ENCODE measurements around the gene ARHGEF10L.
"Not testable (repeated sequence)": the region's sequence is repeated elsewhere in the genome, so short reads cannot be mapped to it uniquely, and the experiment has no call there.

Gene ARHGEF10L

GRCh38 chr1:17539477-17540254 is at the start of gene ARHGEF10L:
Gene ARHGEF10L, plus strand, starts transcription at chr1:17539698. Its CDS starts 40,898 bp downstream, at chr1:17580596.
- DNase-seq (ENCODE audit: low read depth), result no peak
- H3K4me3 ChIP-seq (ENCODE audit: low read depth, low read length), result peak within 1 kb of the TSS; percentile 67
- TF ChIP-seq CTCF (conservative IDR thresholded peaks at IDR 0.05; ENCODE audit: low read depth, low read length), result no peak

- not testable (repeated sequence) for H3K4me3 ChIP-seq (ENCODE audit: low read depth, low read length); DNase-seq (ENCODE audit: low read depth)
Observed at GRCh38 chr1:17489768-17490417, 49.6 kb upstream of the ARHGEF10L start.

GRCh38 chr1:17490667-17491066 is 48.8 kb upstream of the ARHGEF10L start:
- not testable (repeated sequence) for H3K4me3 ChIP-seq (ENCODE audit: low read depth, low read length)

GRCh38 chr1:17494114-17494729 is 45.3 kb upstream of the ARHGEF10L start:
- peak; percentile 97 for TF ChIP-seq CTCF (conservative IDR thresholded peaks at IDR 0.05; ENCODE audit: low read depth, low read length)
- DNase-seq (ENCODE audit: low read depth), result peak; percentile 70

More at GRCh38 chr1:17490667-17491066, 48.8 kb upstream of the ARHGEF10L start:
- DNase-seq (ENCODE audit: low read depth), result not testable (repeated sequence)

GRCh38 chr1:17496419-17496818 is 43.1 kb upstream of the ARHGEF10L start:
- no peak overlapping the region for H3K4me3 ChIP-seq (ENCODE audit: low read depth, low read length)
- DNase-seq (ENCODE audit: low read depth), result no peak
- no peak for TF ChIP-seq CTCF (conservative IDR thresholded peaks at IDR 0.05; ENCODE audit: low read depth, low read length)

More at GRCh38 chr1:17494114-17494729, 45.3 kb upstream of the ARHGEF10L start:
- no peak overlapping the region for H3K4me3 ChIP-seq (ENCODE audit: low read depth, low read length)

- DNase-seq (ENCODE audit: low read depth), result no peak
- TF ChIP-seq CTCF (conservative IDR thresholded peaks at IDR 0.05; ENCODE audit: low read depth, low read length), result no peak
- no peak overlapping the region for H3K4me3 ChIP-seq (ENCODE audit: low read depth, low read length)
Observed at GRCh38 chr1:17498214-17498613, 41.3 kb upstream of the ARHGEF10L start.

- peak; percentile 86 for DNase-seq (ENCODE audit: low read depth)
- TF ChIP-seq CTCF (conservative IDR thresholded peaks at IDR 0.05; ENCODE audit: low read depth, low read length), result peak; percentile 93
- H3K4me3 ChIP-seq (ENCODE audit: low read depth, low read length), result no peak overlapping the region
Observed at GRCh38 chr1:17502326-17502778, 37.1 kb upstream of the ARHGEF10L start.

All from choroid plexus epithelial cell (primary cell).